Muscle of leg (tissue), 11 donors: ENCODE measurements around the gene AGO4. TPM values are rescaled to one million over a fixed set of nuclear protein-coding genes. Genes with fewer than 3 reads are reported as not detected.
"Not testable (repeated sequence)": the region's sequence is repeated elsewhere in the genome, so short reads cannot be mapped to it uniquely, and the experiment has no call there.

Source experiments
- DNase-seq: peaks from one replicate; pipeline ENCODE4 v3.0.0; 2013
- H3K27ac ChIP-seq: one replicate; pipeline ENCODE4 v1.5.1; 2013; ENCODE audit warnings: mild to moderate bottlenecking, low read length, control low read depth
- H3K27me3 ChIP-seq: one replicate; pipeline ENCODE4 v1.6.1; 2013; ENCODE audit warnings: low read length; ENCODE audit not compliant: control insufficient read depth, insufficient read depth
- H3K36me3 ChIP-seq: one replicate; pipeline ENCODE4 v1.6.1; 2013; ENCODE audit warnings: low read length; ENCODE audit not compliant: control insufficient read depth, insufficient read depth
- H3K4me1 ChIP-seq: one replicate; pipeline ENCODE4 v1.6.1; 2013; ENCODE audit warnings: low read length; ENCODE audit not compliant: control insufficient read depth, insufficient read depth
- H3K4me3 ChIP-seq: one replicate; pipeline ENCODE4 v1.5.1; 2013; ENCODE audit warnings: low read length, control low read depth
- H3K9me3 ChIP-seq: replicated peaks from 2 replicates; pipeline ENCODE4 v1.6.1; 2013; ENCODE audit warnings: low read depth, low read length; ENCODE audit not compliant: control insufficient read depth
- WGBS: methylation state at CpG from one replicate; pipeline ENCODE4 v1.1.5; 2013; ENCODE audit warnings: missing lambda C conversion rate; ENCODE audit not compliant: insufficient coverage; 5-methylcytosine and 5-hydroxymethylcytosine counted together
- polyA plus RNA-seq, 8 donors: library from polyadenylated mRNA; unstranded; fragments of 120-200 nt; gene quantifications; one replicate each; pipeline versions ENCODE4 v1.2.1 to v1.2.3, GENCODE V29; 2013; ENCODE audit warnings: inconsistent platforms in 1 of 8, low replicate concordance in 1 of 8; ENCODE audit not compliant: insufficient read length in 8 of 8, insufficient read depth in 1 of 8
- total RNA-seq: library from RNA; stranded (reverse); fragments of 120-200 nt; gene quantifications from one replicate; pipeline ENCODE4 v1.2.4, GENCODE V29; 2013

Gene AGO4
- total and polyA plus RNA-seq, 9 donors, result 9.6 to 14.3 (median 11.9) TPM

DNA sequence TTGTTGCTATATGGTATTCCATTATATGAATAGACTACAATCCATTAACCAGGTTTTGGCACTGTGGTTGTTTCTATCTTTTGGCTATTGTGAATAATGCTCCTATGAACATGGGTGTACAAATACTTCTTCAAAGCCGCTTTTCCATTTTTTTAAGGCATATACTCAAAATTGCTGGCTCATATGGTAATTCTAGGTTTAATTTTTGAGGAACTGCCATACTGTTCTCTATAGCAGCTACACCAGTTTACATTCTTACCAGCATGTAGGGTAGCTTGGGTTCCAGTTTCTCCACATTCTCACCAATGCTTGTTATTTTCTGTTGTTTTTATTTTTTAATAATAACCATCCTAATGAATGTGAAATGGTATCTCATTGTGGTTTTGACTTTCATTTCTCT is 55.3 kb downstream of the AGO4 start:
- no peak for DNase-seq
- no peaks in the 10 kb centered on the region for H3K36me3 ChIP-seq
- H3K27ac ChIP-seq, result no peak overlapping the region
- H3K4me1 ChIP-seq, result no peaks in the 10 kb centered on the region
- H3K4me3 ChIP-seq, result no peak overlapping the region
- no peaks in the 10 kb centered on the region for H3K27me3 ChIP-seq
- H3K9me3 ChIP-seq, result no peaks in the 10 kb centered on the region
- no CpG with 5 or more reads among the region's 1 CpG for WGBS

DNA sequence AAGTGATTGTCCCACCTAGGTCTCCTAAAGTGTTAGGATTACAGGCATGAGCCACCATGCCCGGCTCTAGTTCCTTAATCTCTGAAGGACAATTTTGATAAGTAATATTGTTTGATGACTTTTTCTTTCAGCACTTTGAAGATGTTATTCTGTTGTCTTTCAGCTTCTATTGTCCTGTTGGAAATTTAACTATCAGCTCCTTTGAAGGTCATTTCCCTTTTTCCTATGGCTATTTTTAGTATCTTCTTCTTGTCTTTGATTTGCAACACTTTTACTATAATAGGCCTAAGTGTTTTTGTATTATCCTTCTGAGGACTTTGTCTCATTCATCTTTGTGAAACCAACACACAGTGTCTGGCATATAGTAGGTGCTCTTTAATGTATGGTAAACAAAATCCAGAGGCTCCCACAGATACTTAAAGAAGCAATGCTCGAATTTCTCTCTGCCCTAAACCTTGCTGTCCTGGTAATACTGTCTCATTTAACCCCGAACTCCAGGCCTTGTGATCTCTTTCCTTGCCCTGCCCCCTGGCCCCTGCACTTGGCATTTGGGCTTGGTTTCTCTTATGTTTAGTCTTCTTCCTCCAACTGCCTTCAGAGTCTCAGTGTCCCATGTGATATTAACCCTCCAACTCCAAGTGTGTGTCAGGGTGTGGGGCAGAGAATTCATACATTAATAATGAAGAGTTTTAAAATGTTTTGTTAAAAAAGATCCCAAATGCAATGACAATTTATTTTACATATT is 56.2 kb downstream of the AGO4 start:
- H3K27ac ChIP-seq, result no peak overlapping the region
- no peaks in the 10 kb centered on the region for H3K27me3 ChIP-seq
- DNase-seq, result no peak
- H3K4me1 ChIP-seq, result no peaks in the 10 kb centered on the region
- H3K4me3 ChIP-seq, result no peak overlapping the region
- no peaks in the 10 kb centered on the region for H3K9me3 ChIP-seq
- no peaks in the 10 kb centered on the region for H3K36me3 ChIP-seq
- WGBS, result 40% methylated on average over 1 of the region's 3 CpGs

DNA sequence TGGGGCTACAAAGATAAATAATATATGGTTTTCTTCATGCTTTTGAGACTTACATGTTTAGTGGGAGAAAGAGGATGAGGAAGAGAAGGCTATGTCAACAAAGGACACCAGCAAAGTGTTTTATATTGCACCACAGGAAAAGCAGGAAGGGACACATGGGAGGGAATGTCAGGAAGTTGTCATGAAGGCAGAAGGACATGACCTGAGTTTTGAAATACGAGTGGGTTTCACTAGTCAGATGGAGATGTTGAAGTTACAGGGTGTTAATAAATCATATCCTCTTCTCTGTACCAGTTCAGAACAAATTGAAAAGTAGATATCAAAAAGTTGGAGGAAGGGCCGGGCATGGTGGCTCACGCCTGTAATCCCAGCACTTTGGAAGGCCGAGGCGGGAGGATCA is 57.0 kb downstream of the AGO4 start:
- H3K9me3 ChIP-seq, result no peaks in the 10 kb centered on the region
- no peak overlapping the region for H3K4me3 ChIP-seq
- no peaks in the 10 kb centered on the region for H3K4me1 ChIP-seq
- H3K27ac ChIP-seq, result no peak overlapping the region
- no peaks in the 10 kb centered on the region for H3K27me3 ChIP-seq
- WGBS, result no CpG with 5 or more reads among the region's 5 CpGs
- no peak for DNase-seq
- no peaks in the 10 kb centered on the region for H3K36me3 ChIP-seq

DNA sequence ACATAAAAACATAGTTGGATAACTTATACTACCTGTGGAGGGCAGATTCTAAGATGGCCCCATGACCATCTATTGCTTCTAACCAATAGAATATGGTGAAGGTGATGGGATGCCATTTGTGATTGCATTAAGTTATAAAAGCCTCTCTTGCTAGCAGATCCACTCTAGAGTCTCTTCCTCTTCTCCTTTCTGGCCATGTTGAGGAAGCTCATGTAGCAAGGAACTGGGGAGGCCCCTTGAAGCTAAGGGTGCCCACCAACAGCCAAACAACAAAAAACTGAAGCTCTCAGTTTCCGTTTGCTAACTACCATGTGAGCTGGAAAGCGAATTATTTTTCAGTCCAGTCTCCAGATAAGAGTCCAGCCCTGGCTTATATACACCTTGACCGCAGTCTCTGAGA is 59.2 kb downstream of the AGO4 start:
- H3K4me3 ChIP-seq, result no peak overlapping the region
- no peaks in the 10 kb centered on the region for H3K4me1 ChIP-seq
- DNase-seq, result no peak
- no peaks in the 10 kb centered on the region for H3K9me3 ChIP-seq
- WGBS, result 83% methylated on average over 1 of the region's 3 CpGs
- no peaks in the 10 kb centered on the region for H3K36me3 ChIP-seq
- H3K27ac ChIP-seq, result no peak overlapping the region
- H3K27me3 ChIP-seq, result no peaks in the 10 kb centered on the region

DNA sequence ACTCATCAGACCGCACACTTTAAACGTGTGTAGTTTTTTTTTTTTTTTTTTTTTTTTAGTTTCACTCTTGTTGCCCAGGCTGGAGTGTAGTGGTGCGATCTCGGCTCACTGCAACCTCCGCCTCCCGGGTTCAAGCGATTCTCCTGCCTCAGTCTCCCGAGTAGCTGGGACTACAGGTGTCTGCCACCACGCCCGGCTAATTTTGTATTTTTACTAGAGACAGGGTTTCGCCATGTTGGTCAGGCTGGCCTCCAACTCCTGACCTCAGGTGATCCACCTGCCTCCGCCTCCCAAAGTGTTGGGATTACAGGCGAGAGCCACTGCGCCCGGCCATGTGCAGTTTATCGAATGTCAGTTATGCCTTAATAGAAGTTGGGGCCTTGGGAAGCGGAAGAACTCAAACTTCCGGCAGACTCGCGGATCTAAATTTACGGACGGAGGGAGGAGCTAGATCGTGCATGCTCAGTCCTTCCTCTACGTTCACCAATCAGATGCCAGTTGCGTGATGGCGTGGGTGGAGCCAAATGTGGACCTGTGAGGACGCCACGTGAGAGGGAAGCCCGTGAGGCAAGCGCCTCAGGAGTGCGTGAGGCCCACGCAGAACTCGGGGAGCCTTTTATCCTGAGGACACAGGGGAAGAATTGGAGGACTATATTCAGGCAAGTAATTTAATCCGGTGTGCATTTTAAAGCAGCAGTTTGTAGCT is 61.6 kb downstream of the AGO4 start:
- H3K36me3 ChIP-seq, H3K9me3 ChIP-seq, DNase-seq, H3K27ac ChIP-seq, H3K4me1 ChIP-seq, H3K27me3 ChIP-seq, H3K4me3 ChIP-seq: not testable (repeated sequence)
- whole genome bisulfite sequencing, result 87% methylated on average over 23 of the region's 34 CpGs

DNA sequence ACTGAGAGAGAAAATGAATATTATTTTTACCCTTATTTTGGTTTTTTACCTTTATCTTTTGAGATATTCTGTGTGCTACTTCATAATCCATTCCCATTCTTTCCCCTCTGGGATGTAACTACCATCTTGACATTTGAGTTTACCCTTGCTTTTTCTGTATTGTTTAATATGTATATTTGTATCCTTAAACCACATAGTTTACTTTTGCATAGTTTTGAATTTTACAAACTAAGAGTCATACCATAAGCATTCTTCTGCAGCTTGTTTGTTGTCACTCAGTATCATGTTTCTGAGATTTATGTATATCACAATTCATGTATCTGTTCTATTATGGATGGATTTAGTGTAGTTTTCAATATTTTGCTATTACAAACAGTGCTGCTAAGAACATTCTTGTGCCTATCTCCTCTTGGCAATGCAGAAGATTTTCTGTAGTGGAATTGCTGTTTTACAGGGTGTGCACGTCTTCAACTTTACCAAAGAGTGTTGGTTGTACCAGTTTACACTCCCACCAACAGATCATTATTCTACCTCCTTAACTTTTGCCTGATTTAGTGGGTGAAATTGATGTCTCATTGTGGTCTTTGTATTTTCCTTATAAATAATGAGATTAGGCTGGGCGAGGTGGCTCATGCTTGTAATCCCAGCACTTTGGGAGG is 63.0 kb downstream of the AGO4 start:
- Histone ChIP-seq H3K27ac (no peak overlapping the region), H3K9me3 (no peaks in the 10 kb centered on the region), H3K36me3 (no peaks in the 10 kb centered on the region), H3K4me1 (no peaks in the 10 kb centered on the region), H3K4me3 (no peak overlapping the region), H3K27me3 (no peaks in the 10 kb centered on the region)
- DNase-seq, result no peak
- WGBS, result no CpG with 5 or more reads among the region's 2 CpGs

DNA sequence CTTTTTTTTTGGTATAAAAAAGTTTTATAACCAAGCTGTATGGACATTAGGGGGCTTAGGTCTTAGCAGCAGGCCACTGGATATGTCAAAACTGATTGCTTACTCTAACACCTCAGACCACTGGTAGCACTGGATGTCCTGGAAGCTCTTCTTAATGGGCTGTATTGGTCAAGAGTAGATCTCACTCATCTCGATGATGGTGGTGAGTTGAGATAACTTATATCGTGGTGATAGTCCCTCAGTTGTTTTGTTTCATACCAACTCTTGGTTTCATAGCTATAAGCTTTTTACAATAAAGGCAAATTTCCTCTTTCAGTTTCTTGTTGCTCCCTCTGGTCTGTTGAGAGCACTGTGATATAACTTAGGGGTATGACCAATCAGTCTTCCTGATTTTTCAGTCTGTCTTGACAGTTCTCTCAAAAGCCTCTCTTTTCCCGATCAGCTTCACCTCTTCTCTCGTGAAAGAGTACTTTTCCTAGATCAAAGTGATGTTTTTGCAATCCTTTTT is 65.5 kb downstream of the AGO4 start:
- H3K36me3 ChIP-seq, result no peaks in the 10 kb centered on the region
- WGBS, result no CpG with 5 or more reads among the region's 4 CpGs
- no peak for DNase-seq
- no peak overlapping the region for H3K4me3 ChIP-seq
- H3K4me1 ChIP-seq, result no peaks in the 10 kb centered on the region
- H3K27ac ChIP-seq, result no peak overlapping the region
- no peaks in the 10 kb centered on the region for H3K27me3 ChIP-seq
- no peaks in the 10 kb centered on the region for H3K9me3 ChIP-seq

DNA sequence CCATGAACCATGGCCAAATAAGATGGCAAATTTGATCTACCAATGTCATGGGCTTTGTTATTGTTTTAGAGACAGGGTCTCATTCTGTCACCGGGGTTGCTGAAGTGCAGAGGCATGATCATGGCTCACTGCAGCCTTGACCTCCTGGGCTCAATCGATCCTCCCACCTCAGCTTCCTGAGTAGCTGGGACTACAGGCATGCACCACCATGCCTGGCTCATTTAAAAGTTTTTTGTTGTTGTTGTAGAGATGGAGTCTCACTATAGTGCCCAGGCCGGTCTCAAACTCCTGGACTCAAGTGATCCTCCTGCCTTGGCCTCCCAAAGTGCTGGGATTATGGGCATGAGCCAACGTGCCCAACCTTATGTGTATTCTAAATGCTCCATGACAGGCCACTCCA is 66.3 kb downstream of the AGO4 start:
- 100% methylated on average over 1 of the region's 4 CpGs for WGBS
- H3K4me1 ChIP-seq, DNase-seq, H3K4me3 ChIP-seq, H3K27ac ChIP-seq, H3K27me3 ChIP-seq, H3K36me3 ChIP-seq, H3K9me3 ChIP-seq: not testable (repeated sequence)

DNA sequence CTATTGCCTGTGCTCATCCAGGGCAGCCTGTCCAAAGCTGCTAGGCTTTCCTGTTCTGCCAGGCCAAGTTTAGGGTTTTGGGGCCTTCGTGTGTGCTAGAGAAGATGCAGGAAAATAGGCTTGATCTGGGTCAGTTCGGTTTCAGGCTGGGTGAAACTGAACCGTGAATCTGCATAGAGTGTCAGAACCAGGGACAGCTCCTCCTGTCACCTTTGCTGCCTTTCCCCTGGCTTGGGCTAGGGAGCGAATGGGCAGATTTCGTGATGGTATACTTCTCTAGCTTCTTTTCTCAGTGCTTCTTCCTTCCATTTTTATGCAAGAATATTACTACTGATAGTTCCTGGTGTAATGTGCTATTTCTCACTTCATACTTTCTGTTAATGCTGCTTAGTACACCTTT is 69.2 kb downstream of the AGO4 start:
- no peaks in the 10 kb centered on the region for H3K36me3 ChIP-seq
- 17% methylated on average over 3 of the region's 5 CpGs for WGBS
- H3K9me3 ChIP-seq, result no peaks in the 10 kb centered on the region
- H3K27me3 ChIP-seq, result no peaks in the 10 kb centered on the region
- DNase-seq, result no peak
- no peak overlapping the region for H3K27ac ChIP-seq
- H3K4me1 ChIP-seq, result no peaks in the 10 kb centered on the region
- H3K4me3 ChIP-seq, result no peak overlapping the region

DNA sequence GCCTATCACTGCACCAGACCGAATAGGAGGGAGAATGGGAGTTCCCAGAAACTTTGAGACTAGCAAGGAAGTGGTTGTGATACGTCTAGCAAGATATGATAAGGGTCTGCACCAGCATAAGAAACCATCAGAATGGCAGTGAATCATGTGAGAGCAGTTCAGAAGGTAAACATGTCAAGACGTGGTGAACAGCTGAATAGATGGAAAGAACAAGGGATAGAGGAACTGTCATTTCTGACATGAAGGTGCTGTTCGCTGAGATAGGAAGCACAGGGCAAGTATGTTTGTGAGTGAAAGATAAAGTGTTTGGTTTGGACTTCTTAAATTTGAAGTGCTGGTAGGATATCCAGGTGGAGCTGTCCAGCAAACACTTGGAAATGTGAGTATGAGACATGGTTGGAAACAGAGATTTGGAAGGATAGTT is 74.0 kb downstream of the AGO4 start:
- WGBS, result 73% methylated on average over 4 of the region's 4 CpGs
- Histone ChIP-seq H3K4me1 (peaks cover 22% of the 10 kb centered on the region), H3K4me3 (no peak overlapping the region), H3K27ac (no peak overlapping the region), H3K36me3 (no peaks in the 10 kb centered on the region), H3K27me3 (no peaks in the 10 kb centered on the region), H3K9me3 (no peaks in the 10 kb centered on the region)
- no peak for DNase-seq
